ENCODE measurements around the gene NPY5R. TPM values are rescaled to one million over a fixed set of nuclear protein-coding genes. Genes with fewer than 3 reads are reported as not detected.

The NPY5R gene
- total RNA-seq, result 1 to 10 TPM; 1.4 to 2.7 (median 2.0) TPM

GRCh38 chr4:163343604-163344146 is at the start of gene NPY5R:
Gene NPY5R, plus strand, starts transcription at chr4:163343892. Its CDS starts 6,382 bp downstream, at chr4:163350274.
- peak in 1 of 2 donors; percentile 60 for DNase-seq (ENCODE audit: low spot score in 2 of 2)
- Histone ChIP-seq H3K9me3 (no peaks in the 10 kb centered on the region), H3K4me1 (peaks cover 19% of the 10 kb centered on the region), H3K27me3 (peaks cover 46% of the 10 kb centered on the region), H3K36me3 (no peaks in the 10 kb centered on the region), H3K27ac (peak within 1 kb of the TSS; percentile 50), H3K4me3 (peak within 1 kb of the TSS; percentile 56)
- TF ChIP-seq CTCF (IDR thresholded peaks at IDR 0.05) (no peak), POLR2A (IDR thresholded peaks at IDR 0.05) (no peak), POLR2AphosphoS5 (IDR thresholded peaks at IDR 0.05) (no peak), EP300 (IDR thresholded peaks at IDR 0.05) (no peak)
- under 1% methylated on average over 22 of the region's 55 CpGs for WGBS

GRCh38 chr4:163295138-163295537 is 48.6 kb upstream of the NPY5R start:
- Histone ChIP-seq H3K27ac (no peak overlapping the region), H3K36me3 (no peaks in the 10 kb centered on the region), H3K9me3 (no peaks in the 10 kb centered on the region), H3K4me1 (no peaks in the 10 kb centered on the region), H3K4me3 (no peak overlapping the region), H3K27me3 (no peaks in the 10 kb centered on the region)
- DNase-seq (ENCODE audit: low spot score in 2 of 2), result no peak
- 78% methylated on average over 3 of the region's 3 CpGs for WGBS
- TF ChIP-seq POLR2AphosphoS5 (IDR thresholded peaks at IDR 0.05) (no peak), EP300 (IDR thresholded peaks at IDR 0.05) (no peak), POLR2A (IDR thresholded peaks at IDR 0.05) (no peak), CTCF (IDR thresholded peaks at IDR 0.05) (no peak)

GRCh38 chr4:163300445-163300844 is 43.2 kb upstream of the NPY5R start:
- no peaks in the 10 kb centered on the region for H3K27me3 ChIP-seq
- H3K4me1 ChIP-seq, result no peaks in the 10 kb centered on the region
- H3K4me3 ChIP-seq, result no peak overlapping the region
- WGBS, result 64% methylated on average over 3 of the region's 3 CpGs
- no peak overlapping the region for H3K27ac ChIP-seq
- H3K9me3 ChIP-seq, result no peaks in the 10 kb centered on the region
- no peak for DNase-seq (ENCODE audit: low spot score in 2 of 2)
- H3K36me3 ChIP-seq, result no peaks in the 10 kb centered on the region
- TF ChIP-seq POLR2AphosphoS5 (IDR thresholded peaks at IDR 0.05) (no peak), EP300 (IDR thresholded peaks at IDR 0.05) (no peak), CTCF (IDR thresholded peaks at IDR 0.05) (no peak), POLR2A (IDR thresholded peaks at IDR 0.05) (no peak)

GRCh38 chr4:163303069-163303468 is 40.6 kb upstream of the NPY5R start:
- H3K27me3 ChIP-seq, result no peaks in the 10 kb centered on the region
- no peak overlapping the region for H3K27ac ChIP-seq
- 82% methylated on average over 2 of the region's 2 CpGs for WGBS
- H3K9me3 ChIP-seq, result no peaks in the 10 kb centered on the region
- no peak overlapping the region for H3K4me3 ChIP-seq
- no peaks in the 10 kb centered on the region for H3K36me3 ChIP-seq
- TF ChIP-seq POLR2A (IDR thresholded peaks at IDR 0.05), result no peak
- no peak for TF ChIP-seq POLR2AphosphoS5 (IDR thresholded peaks at IDR 0.05)
- no peak for TF ChIP-seq EP300 (IDR thresholded peaks at IDR 0.05)
- no peak for TF ChIP-seq CTCF (IDR thresholded peaks at IDR 0.05)
- DNase-seq (ENCODE audit: low spot score in 2 of 2), result no peak
- no peaks in the 10 kb centered on the region for H3K4me1 ChIP-seq

DNA sequence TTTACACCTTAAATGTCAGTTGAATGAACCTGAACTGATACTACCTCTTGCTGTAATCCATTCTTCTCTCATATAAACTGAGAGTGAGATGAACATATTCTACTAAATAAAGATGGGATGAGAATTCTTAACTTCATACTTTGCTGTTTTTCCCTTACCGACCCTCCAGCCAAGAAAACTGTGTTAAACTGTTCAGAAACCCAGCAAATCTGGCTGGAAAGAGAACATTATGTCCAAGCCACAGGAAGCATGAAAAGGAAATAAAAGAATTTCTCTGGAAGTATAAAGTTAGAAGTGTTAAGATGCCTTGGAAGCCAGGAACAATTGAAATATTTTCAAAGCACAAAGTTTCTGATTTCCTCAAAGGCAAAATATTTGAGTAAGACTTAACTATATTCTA is 34.2 kb upstream of the NPY5R start:
- 67% methylated on average over 1 of the region's 1 CpG for WGBS
- no peaks in the 10 kb centered on the region for H3K4me1 ChIP-seq
- no peaks in the 10 kb centered on the region for H3K27me3 ChIP-seq

More for the DNA sequence above, 34.2 kb upstream of the NPY5R start:
- Histone ChIP-seq H3K4me3 (no peak overlapping the region), H3K36me3 (no peaks in the 10 kb centered on the region), H3K9me3 (no peaks in the 10 kb centered on the region), H3K27ac (no peak overlapping the region)
- TF ChIP-seq CTCF (IDR thresholded peaks at IDR 0.05) (no peak), POLR2AphosphoS5 (IDR thresholded peaks at IDR 0.05) (no peak), POLR2A (IDR thresholded peaks at IDR 0.05) (no peak), EP300 (IDR thresholded peaks at IDR 0.05) (no peak)
- no peak for DNase-seq (ENCODE audit: low spot score in 2 of 2)

All from suprapubic skin (tissue), 4 donors.